Putamen (tissue), 1 donor: ENCODE measurements around the gene MASP2.
"Not testable (repeated sequence)": the region's sequence is repeated elsewhere in the genome, so short reads cannot be mapped to it uniquely, and the experiment has no call there.

Experiments
- DNase-seq: peaks from one replicate; pipeline ENCODE4 v3.0.0-alpha.2; 2016; ENCODE audit warnings: low spot score

Gene MASP2

GRCh38 chr1:11039351-11040104 is 7.5 kb downstream of the MASP2 start:
- no peak for DNase-seq

DNA sequence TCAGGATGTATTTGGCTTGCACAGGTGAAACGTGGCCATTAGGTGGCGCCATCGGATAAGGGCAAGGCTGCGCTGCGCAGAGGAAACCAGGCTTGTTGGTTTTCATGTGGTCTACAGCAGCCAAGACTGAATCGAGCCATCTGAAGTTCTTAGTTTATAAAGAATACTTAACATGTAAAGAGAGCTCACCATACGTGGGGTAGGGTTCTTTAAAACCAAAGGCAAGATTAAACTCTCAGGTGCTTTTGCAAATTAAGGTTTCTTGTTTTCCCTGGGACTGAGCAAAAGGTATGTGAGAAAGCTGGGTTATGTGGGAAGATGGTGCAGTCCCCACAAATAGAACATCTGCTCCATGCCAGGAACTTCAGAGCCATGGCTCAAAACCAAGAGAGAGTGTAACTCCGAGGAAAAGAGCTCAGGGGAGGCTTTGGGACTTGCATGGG is 9.3 kb downstream of the MASP2 start:
- DNase-seq = peak; percentile 89

DNA sequence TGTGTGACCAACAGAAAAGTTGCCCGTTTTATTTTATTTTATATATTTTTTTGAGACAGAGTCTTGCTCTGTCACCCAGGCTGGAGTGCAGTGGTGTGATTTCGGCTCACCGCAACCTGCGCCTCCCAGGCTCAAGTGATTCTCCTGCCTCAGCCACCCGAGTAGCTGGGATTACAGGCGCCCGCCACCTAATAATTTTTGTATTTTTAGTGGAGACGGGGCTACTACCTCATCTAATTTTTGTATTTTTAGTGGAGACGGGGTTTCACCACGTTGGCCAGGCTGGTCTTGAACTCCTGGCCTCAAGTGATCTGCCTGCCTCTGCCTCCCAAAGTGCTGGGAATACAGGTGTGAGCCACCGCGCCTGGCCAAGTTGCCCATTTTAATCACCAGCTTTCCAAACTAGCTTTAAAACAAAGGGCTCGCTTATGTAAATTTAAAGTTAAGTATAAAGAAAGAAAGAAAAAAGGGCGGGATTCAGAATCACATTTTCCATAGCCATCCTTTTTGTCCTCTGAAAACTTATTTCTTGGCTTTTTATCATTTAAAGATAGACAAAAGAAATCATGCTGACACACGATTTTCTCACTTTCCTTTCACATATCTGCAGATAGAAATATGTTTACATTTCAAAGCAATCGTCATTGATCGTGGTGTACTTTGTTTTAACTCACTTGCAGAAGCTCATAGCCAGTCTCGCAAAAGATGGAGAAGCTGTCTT is 9.9 kb downstream of the MASP2 start:
- DNase-seq = not testable (repeated sequence)

DNA sequence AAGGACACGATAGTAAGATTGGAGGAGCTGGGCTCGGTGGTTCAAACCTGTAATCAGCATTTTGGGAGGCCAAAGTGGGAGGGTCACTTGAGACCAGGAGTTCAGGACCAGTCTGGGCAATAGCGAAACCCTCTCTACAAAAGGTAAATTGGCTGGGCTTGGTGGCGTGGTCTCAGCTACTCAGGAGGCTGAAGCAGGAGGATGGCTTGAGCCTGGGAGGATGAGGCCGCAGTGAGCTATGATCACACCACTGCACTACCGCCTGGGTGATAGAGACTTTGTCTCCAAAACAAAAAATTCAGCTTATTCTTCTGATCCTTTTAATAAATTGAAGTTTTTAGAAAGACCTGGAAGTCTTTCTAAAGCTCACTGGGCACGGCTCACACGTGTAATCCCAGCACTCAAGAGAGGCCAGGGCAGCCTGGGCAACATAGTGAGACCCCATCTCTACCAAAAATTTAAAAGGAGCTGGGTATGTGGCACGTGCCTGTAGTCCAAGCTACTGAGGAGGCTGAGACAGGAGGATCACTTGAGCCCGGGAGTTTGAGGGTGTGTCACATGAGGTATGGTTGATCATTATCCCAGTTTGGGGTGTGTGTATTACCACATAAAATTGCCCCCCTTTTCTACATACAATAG is 15.3 kb downstream of the MASP2 start:
- no peak for DNase-seq

DNA sequence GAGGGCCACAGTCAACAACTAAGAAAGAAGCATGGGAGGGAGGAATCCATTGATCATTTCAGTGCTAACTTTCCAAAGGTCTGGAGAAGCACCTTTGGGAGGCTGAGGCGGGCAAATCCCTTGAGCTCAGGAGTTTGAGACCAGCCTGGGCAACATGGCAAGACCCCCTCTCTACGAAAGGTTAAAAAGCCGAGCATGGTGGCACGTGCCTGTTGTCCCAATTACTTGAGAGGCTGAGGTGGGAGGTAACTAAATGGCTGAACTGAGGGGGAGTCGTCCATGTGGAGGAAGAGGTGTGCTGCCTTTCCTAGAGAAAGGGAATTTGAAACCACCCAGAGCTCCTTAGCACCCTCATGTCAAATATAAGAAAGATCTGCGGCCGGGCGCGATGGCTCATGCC is 16.2 kb downstream of the MASP2 start:
- no peak for DNase-seq

GRCh38 chr1:11028018-11028417 is 19.0 kb downstream of the MASP2 start:
- no peak for DNase-seq

GRCh38 chr1:11027316-11027715 is 19.7 kb downstream of the MASP2 start:
- DNase-seq = no peak

DNA sequence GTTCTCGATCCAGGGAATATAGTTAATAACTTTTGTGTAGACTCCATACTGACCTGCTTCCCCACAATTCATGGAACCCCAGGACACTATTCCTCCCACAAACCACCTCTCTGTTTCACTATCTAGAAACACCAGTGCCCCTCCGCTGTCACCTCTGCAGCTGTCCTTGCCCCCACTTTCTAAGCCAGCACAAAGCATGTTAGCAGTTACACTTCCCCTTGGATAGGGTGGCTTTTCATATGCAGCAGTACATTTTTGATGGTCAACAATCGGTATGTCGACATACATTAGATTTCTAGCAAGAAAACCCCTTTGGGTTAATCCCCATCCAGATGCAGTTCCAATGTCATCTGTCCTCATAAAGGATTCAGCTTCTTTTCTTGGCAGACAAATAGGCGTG is 20.1 kb downstream of the MASP2 start:
- no peak for DNase-seq

DNA sequence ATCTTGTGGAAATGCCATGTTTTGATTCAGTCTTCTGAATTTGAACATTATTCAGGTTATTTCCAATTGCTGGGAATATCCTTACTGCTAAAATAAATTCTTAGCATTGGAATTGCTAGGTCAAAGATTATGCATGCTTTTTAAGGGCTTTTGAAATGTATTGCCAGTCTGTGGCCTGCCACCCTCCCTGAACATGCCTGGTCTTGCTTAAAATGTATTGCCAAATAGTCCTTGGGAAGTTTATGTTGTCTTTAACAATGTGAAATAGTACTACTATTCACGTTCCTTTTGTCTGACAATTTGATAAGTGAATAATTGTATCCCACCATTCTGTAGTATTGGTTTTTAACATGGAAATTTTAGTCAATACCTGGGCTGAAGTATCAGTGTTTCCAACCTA is 21.0 kb downstream of the MASP2 start:
- no peak for DNase-seq

- DNase-seq = no peak
Observed at GRCh38 chr1:11025618-11026017, 21.4 kb downstream of the MASP2 start.

GRCh38 chr1:11024874-11025203 is 22.2 kb downstream of the MASP2 start:
- DNase-seq = no peak

- no peak for DNase-seq
Observed at GRCh38 chr1:11024154-11024873, 22.7 kb downstream of the MASP2 start.

DNA sequence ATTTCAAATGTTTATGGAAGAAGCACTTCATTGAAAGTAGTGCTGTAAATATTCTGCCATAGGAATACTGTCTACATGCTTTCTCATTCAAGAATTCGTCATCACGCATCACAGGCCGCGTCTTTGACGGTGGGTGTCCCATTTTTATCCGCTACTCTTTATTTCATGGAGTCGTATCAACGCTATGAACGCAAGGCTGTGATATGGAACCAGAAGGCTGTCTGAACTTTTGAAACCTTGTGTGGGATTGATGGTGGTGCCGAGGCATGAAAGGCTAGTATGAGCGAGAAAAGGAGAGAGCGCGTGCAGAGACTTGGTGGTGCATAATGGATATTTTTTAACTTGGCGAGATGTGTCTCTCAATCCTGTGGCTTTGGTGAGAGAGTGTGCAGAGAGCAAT is 23.8 kb downstream of the MASP2 start:
- DNase-seq = no peak

GRCh38 chr1:11019971-11020370 is 27.1 kb downstream of the MASP2 start:
- DNase-seq = no peak

DNA sequence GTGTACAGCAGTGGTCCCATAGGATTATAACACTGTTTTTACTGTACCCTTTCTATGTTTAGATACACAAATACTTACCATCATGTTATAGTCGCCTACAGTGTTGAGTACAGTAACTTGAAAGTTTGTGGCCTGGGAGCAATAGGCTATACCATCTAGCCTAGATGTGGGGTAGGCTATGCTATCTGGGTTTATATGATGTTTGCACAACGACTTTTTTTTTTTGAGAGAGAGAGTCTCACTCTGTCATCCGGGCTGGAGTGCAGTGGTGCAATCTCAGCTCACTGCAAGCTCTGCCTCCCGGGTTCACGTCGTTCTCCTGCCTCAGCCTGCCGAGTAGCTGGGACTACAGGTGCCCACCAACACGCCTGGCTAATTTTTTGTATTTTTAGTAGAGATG is 27.7 kb downstream of the MASP2 start:
- DNase-seq = not testable (repeated sequence)

GRCh38 chr1:11013160-11013531 is 33.9 kb downstream of the MASP2 start:
- DNase-seq = no peak

DNA sequence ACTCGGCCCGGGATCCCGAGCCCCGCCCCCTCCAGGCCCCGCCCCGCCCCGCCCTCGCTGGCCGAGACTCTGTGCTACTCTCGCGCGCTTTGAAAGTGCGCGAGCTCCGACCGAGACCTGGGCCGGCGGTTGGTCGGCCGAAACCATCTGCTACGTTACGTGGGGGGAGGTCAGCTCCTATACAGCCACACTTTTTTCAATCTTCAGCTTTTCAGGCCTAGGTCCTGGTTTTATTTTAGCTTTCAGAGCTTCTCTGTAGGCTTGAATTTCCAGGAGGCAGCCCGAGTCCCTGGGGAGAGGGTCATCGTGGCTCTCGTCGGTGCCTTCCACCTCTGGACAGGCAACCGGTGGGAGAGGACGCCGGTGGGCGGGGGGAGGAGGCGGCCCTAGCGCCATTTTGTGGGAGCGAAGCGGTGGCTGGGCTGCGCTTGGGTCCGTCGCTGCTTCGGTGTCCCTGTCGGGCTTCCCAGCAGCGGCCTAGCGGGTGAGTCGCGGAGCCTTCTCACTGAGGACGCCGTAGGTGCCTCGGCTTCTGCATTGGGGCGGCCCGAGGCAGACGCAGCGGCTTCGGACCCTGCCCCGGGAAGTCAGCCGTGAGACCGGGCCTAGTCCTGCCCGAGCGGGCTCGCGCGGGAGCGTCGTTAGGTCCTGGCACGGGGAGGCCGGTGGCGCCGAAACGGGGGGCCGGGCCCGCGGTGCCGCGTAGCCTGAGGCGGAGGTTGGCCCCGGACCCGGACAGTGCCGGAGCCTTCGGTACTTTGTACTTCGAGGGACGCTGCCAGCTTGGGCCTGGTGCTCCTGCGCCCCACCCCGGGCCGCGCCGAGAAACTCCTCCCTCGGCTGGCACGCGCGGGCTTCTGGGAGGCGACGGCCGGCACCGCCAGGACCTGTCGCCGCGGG is 34.5 kb downstream of the MASP2 start, which contains the start of gene TARDBP:
Gene TARDBP (plus strand): TSS at position 395 of the 900 bp plus-strand sequence. CDS start 1,074 bp downstream, outside the sequence.
- peak; percentile 89 for DNase-seq

DNA sequence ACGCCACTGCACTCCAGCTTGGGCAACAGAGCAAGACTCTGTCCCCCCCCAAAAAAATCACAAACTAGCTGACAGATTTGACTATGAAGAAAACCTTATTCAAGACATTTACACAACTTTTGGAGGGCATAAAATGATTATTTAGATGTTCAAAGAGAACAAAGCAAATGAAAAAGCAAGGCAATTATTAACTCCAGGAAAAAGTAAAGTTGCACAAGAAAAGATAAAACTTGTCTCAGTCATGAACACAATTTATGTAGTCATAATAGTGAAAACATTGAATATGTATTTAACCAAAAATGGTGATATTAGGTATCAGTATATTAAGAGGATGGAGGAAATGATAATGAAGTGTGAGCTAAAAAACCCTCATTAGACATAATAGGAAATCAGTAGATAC is 46.5 kb downstream of the MASP2 start:
- DNase-seq = no peak

GRCh38 chr1:10996100-10996499 is 50.9 kb downstream of the MASP2 start:
- no peak for DNase-seq

- DNase-seq = no peak
Observed at GRCh38 chr1:10992864-10993263, 54.2 kb downstream of the MASP2 start.

DNA sequence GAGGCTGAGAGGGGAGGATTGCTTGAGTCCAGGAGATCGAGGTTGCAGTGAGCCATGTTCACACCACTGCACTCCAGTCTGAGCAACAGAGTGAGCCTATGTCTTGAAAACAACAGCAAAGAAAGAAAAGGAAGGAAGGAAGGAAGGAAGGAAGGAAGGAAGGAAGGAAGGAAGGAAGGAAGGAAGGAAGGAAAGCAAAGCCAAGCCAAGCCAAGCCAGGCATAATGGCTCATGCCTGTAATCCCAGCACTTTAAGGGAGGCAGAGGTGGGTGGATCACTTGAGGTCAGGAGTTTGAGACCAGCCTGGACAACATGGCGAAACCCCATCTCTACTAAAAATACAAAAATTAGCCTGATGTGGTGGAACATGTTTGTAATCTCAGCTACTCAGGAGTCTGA is 55.0 kb downstream of the MASP2 start:
- not testable (repeated sequence) for DNase-seq
